Smooth muscle cell (in vitro differentiated cells): Measurements from ENCODE around the gene TINCR. TPM values are rescaled to one million over a fixed set of nuclear protein-coding genes. Genes with fewer than 3 reads are reported as not detected.
"Not testable (repeated sequence)": the region's sequence is repeated elsewhere in the genome, so short reads cannot be mapped to it uniquely, and the experiment has no call there.

Experiments used
- DNase-seq: peaks from one replicate; lab custom pipeline; 2025; ENCODE audit not compliant: unreplicated experiment; lab: John Stamatoyannopoulos, UW
- H2AFZ ChIP-seq: fragments of 200-600 bp; sonication (generic); 2 replicates; pipeline ENCODE4 v1.6.0; 2016; ENCODE audit warnings: antibody characterized with exemption, low read depth, mild to moderate bottlenecking
- H3F3A ChIP-seq: fragments of 200-600 bp; sonication (generic); 2 replicates; pipeline ENCODE4 v1.6.0; 2017; ENCODE audit warnings: antibody characterized with exemption, low read depth
- H3K27ac ChIP-seq: fragments of 200-600 bp; sonication (generic); 2 replicates; pipeline ENCODE4 v1.5.1; 2016; ENCODE audit warnings: low read depth, mild to moderate bottlenecking
- H3K27me3 ChIP-seq: fragments of 200-600 bp; sonication (generic); 2 replicates; pipeline ENCODE4 v1.6.1; 2016; ENCODE audit warnings: low read depth, mild to moderate bottlenecking
- H3K36me3 ChIP-seq: fragments of 200-600 bp; sonication (generic); 2 replicates; pipeline ENCODE4 v1.5.1; 2016; ENCODE audit warnings: low read depth
- H3K4me1 ChIP-seq: fragments of 200-600 bp; sonication (generic); 2 replicates; pipeline ENCODE4 v1.5.1; 2016; ENCODE audit warnings: low read depth
- H3K4me2 ChIP-seq: fragments of 200-600 bp; sonication (generic); 2 replicates; pipeline ENCODE4 v1.6.0; 2016; ENCODE audit warnings: mild to moderate bottlenecking
- H3K4me3 ChIP-seq: fragments of 200-600 bp; sonication (generic); 2 replicates; pipeline ENCODE4 v1.5.1; 2016; ENCODE audit warnings: mild to moderate bottlenecking
- H3K79me2 ChIP-seq: fragments of 200-600 bp; sonication (generic); 2 replicates; pipeline ENCODE4 v1.6.0; 2016; ENCODE audit warnings: low read depth, mild to moderate bottlenecking
- H3K9ac ChIP-seq: fragments of 200-600 bp; sonication (generic); 2 replicates; pipeline ENCODE4 v1.6.0; 2016; ENCODE audit warnings: low read depth
- H3K9me3 ChIP-seq: fragments of 200-600 bp; sonication (generic); replicated peaks from 2 replicates; pipeline ENCODE4 v1.5.1; 2016; ENCODE audit warnings: low read depth
- H4K20me1 ChIP-seq: fragments of 200-600 bp; sonication (generic); 2 replicates; pipeline ENCODE4 v1.6.0; 2016; ENCODE audit warnings: low read depth
- CTCF ChIP-seq: fragments of 200-600 bp; sonication (generic); IDR thresholded peaks from 2 replicates; pipeline ENCODE4 v1.5.1; 2017; ENCODE audit warnings: borderline replicate concordance, mild to moderate bottlenecking, antibody characterized with exemption; ENCODE audit not compliant: insufficient read depth, poor library complexity, severe bottlenecking
- WGBS: methylation state at CpG from one replicate; pipeline ENCODE4 v1.1.7; 2016; ENCODE audit warnings: low lambda C conversion rate; 5-methylcytosine and 5-hydroxymethylcytosine counted together
- polyA plus RNA-seq: library from polyadenylated mRNA; unstranded; fragments of >200 nt; fragmentation: Nextera tagmentation; extraction: Ambion mirVana; gene quantifications from 2 replicates; pipeline ENCODE4 v1.2.1, GENCODE V29; 2016
- total RNA-seq: library from RNA; depleted of rRNA; stranded (reverse); fragments of >200 nt; gene quantifications from 2 replicates; pipeline ENCODE4 v1.2.3, GENCODE V29; 2014

Gene TINCR
- total and polyA plus RNA-seq, 2 experiments from 2014 or later = 2.2 to 2.9 TPM

- H2AFZ ChIP-seq = no peak overlapping the region
- H3K4me3 ChIP-seq = no peak overlapping the region
- no peak overlapping the region for H3K27ac ChIP-seq
- H4K20me1 ChIP-seq = peaks cover 22% of the 10 kb centered on the region
- TF ChIP-seq CTCF = no peak
- H3K9me3 ChIP-seq = no peaks in the 10 kb centered on the region
- H3F3A ChIP-seq = no peaks in the 10 kb centered on the region
- peaks cover 29% of the 10 kb centered on the region for H3K36me3 ChIP-seq
- no peaks in the 10 kb centered on the region for H3K27me3 ChIP-seq
- H3K9ac ChIP-seq = no peak overlapping the region
- WGBS = 98% methylated on average over 15 of the region's 15 CpGs
- H3K79me2 ChIP-seq = peaks cover 22% of the 10 kb centered on the region
- no peak overlapping the region for H3K4me2 ChIP-seq
- DNase-seq = no peak
- no peaks in the 10 kb centered on the region for H3K4me1 ChIP-seq
Observed at GRCh38 chr19:5612891-5613865, 45.4 kb upstream of the TINCR start.

GRCh38 chr19:5609881-5610448 lies 42.2 kb upstream of the TINCR start:
- peaks cover 26% of the 10 kb centered on the region for H3K36me3 ChIP-seq

GRCh38 chr19:5608766-5609165 lies 41.0 kb upstream of the TINCR start:
- not testable (repeated sequence) for H3K4me1 ChIP-seq, H3K4me3 ChIP-seq, H3K4me2 ChIP-seq, H3K9me3 ChIP-seq, H3K27me3 ChIP-seq, H3K9ac ChIP-seq, DNase-seq, H3K27ac ChIP-seq, H2AFZ ChIP-seq, H3F3A ChIP-seq
- peaks cover 24% of the 10 kb centered on the region for H3K79me2 ChIP-seq
- peaks cover 43% of the 10 kb centered on the region for H4K20me1 ChIP-seq
- WGBS = 92% methylated on average over 9 of the region's 9 CpGs
- H3K36me3 ChIP-seq = peaks cover 32% of the 10 kb centered on the region

More at GRCh38 chr19:5609881-5610448, 42.2 kb upstream of the TINCR start:
- H4K20me1 ChIP-seq = peaks cover 38% of the 10 kb centered on the region
- peaks cover 24% of the 10 kb centered on the region for H3K79me2 ChIP-seq
- no peak overlapping the region for H3K9ac ChIP-seq
- no peak overlapping the region for H3K27ac ChIP-seq
- H3K9me3 ChIP-seq = no peaks in the 10 kb centered on the region
- no peak for TF ChIP-seq CTCF
- H3K27me3 ChIP-seq = no peaks in the 10 kb centered on the region
- H3F3A ChIP-seq = no peaks in the 10 kb centered on the region
- 97% methylated on average over 16 of the region's 16 CpGs for WGBS
- H2AFZ ChIP-seq = no peak overlapping the region
- H3K4me1 ChIP-seq = no peaks in the 10 kb centered on the region
- no peak for DNase-seq
- no peak overlapping the region for H3K4me3 ChIP-seq
- no peak overlapping the region for H3K4me2 ChIP-seq

- no peak for DNase-seq
- no peak for TF ChIP-seq CTCF
- H4K20me1 ChIP-seq = peaks cover 42% of the 10 kb centered on the region
- H3K9ac ChIP-seq = no peak overlapping the region
- H3F3A ChIP-seq = no peaks in the 10 kb centered on the region
- H3K9me3 ChIP-seq = no peaks in the 10 kb centered on the region
- H3K79me2 ChIP-seq = peaks cover 24% of the 10 kb centered on the region
- peaks cover 34% of the 10 kb centered on the region for H3K36me3 ChIP-seq
- no peak overlapping the region for H3K27ac ChIP-seq
- no peak overlapping the region for H3K4me3 ChIP-seq
- no peak overlapping the region for H3K4me2 ChIP-seq
- H2AFZ ChIP-seq = no peak overlapping the region
- 94% methylated on average over 10 of the region's 10 CpGs for WGBS
- H3K27me3 ChIP-seq = no peaks in the 10 kb centered on the region
- no peaks in the 10 kb centered on the region for H3K4me1 ChIP-seq
Observed at GRCh38 chr19:5608291-5608690, 40.5 kb upstream of the TINCR start.
